GM06990 (cell line): ENCODE results near the gene OXLD1.

Experiments
- DNase-seq: peaks from one replicate; pipeline ENCODE4 v3.0.0-alpha.2; 2011; ENCODE audit not compliant: insufficient read length; ENCODE audit errors: extremely low read depth
- H3K27me3 ChIP-seq: replicated peaks from 2 replicates; pipeline ENCODE4 v1.6.0; 2011; ENCODE audit warnings: low read length; ENCODE audit not compliant: control insufficient read depth, insufficient read depth
- H3K36me3 ChIP-seq: 2 replicates; pipeline ENCODE4 v1.5.1; 2011; ENCODE audit warnings: low read length; ENCODE audit not compliant: control insufficient read depth, insufficient read depth
- H3K4me3 ChIP-seq: replicated peaks from 2 replicates; pipeline ENCODE4 v1.5.1; 2011; ENCODE audit warnings: low read depth, mild to moderate bottlenecking, control low read depth, low read length
- TF ChIP-seq, protein P1 (sequence below): IDR thresholded peaks from 2 replicates; pipeline ENCODE4 v1.5.1; 2011; ENCODE audit warnings: low read length, control low read depth, mild to moderate bottlenecking, inconsistent platforms; ENCODE audit not compliant: insufficient read depth, poor library complexity, severe bottlenecking

The OXLD1 gene

DNA sequence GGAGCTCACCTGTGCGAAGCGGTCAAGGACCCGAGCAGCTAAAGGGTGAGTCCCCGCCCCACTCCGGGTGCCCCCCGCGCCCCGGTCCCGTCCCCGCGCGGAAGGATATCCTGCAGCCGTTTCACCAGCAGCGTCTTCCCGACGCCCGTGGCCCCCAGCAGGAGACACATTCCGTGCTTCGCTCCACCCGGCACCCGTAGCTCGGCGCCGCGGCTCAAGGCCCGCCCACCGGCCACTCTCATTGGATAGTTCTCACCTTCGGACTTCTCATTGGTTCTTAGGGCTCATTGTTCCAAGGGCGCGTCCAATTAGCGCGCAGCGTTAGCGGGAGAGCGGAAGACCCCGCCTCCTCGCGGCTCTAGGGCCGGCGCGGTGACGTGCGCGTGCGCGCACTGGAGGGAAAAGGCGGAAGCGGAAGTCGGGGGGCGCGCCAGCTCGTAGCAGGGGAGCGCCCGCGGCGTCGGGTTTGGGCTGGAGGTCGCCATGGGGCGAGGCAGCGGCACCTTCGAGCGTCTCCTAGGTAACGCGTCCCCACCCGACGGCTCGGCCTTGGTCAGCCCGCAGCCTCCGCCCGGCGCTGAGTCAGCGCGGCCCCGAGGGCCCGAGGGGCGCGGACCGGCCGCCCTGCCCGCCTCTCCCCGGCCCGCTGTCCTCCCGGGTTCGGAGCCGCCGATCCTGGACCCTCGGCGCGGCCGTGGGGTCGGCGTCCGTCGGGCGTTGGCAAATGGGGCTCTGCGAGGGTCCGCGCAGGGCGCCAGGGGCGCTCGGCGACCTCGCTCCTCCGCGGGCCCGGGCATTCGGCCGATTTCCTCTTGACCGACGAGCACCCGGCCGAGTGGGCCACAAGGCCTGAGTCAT, 17.4 kb upstream of the OXLD1 start, which contains the start of the genes ARL16 and HGS:
Gene ARL16, minus strand, starts transcription at position 214 of the 858 bp plus-strand sequence. Its CDS starts 44 bp downstream, at position 170.
Gene HGS, plus strand, starts transcription at position 428 of the 858 bp plus-strand sequence. Its CDS starts 56 bp downstream, at position 484.
- peak; percentile 99 for DNase-seq
- H3K4me3 ChIP-seq, result peak within 1 kb of the TSS; percentile 92
- H3K36me3 ChIP-seq, result peaks cover 30% of the 10 kb centered on the region
- H3K27me3 ChIP-seq, result no peaks in the 10 kb centered on the region
- TF ChIP-seq, protein P1, sequence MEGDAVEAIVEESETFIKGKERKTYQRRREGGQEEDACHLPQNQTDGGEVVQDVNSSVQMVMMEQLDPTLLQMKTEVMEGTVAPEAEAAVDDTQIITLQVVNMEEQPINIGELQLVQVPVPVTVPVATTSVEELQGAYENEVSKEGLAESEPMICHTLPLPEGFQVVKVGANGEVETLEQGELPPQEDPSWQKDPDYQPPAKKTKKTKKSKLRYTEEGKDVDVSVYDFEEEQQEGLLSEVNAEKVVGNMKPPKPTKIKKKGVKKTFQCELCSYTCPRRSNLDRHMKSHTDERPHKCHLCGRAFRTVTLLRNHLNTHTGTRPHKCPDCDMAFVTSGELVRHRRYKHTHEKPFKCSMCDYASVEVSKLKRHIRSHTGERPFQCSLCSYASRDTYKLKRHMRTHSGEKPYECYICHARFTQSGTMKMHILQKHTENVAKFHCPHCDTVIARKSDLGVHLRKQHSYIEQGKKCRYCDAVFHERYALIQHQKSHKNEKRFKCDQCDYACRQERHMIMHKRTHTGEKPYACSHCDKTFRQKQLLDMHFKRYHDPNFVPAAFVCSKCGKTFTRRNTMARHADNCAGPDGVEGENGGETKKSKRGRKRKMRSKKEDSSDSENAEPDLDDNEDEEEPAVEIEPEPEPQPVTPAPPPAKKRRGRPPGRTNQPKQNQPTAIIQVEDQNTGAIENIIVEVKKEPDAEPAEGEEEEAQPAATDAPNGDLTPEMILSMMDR, result no peak

DNA sequence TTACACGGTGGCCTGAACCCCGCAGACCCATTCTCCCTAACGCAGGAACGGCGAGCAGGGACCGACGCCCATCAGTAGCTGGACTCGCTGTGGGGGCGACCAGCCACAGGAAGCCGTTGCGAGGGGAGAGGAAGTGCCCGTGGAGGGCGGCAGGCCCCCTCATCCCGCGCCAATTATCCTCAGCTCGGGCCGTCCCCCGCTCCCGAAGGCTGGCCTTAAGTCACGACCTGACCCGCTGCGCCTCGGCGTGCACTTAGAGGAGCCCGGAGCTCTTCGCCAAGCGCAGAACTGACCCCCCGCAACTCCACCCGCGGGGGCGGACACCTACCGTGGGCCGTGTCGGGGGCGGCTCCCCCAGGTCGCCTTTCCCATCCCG, 16.8 kb upstream of the OXLD1 start:
- no peak for DNase-seq
- TF ChIP-seq, protein P1, result no peak
- peaks cover 24% of the 10 kb centered on the region for H3K36me3 ChIP-seq
- no peaks in the 10 kb centered on the region for H3K27me3 ChIP-seq
- peak overlapping the region; percentile 92 for H3K4me3 ChIP-seq

DNA sequence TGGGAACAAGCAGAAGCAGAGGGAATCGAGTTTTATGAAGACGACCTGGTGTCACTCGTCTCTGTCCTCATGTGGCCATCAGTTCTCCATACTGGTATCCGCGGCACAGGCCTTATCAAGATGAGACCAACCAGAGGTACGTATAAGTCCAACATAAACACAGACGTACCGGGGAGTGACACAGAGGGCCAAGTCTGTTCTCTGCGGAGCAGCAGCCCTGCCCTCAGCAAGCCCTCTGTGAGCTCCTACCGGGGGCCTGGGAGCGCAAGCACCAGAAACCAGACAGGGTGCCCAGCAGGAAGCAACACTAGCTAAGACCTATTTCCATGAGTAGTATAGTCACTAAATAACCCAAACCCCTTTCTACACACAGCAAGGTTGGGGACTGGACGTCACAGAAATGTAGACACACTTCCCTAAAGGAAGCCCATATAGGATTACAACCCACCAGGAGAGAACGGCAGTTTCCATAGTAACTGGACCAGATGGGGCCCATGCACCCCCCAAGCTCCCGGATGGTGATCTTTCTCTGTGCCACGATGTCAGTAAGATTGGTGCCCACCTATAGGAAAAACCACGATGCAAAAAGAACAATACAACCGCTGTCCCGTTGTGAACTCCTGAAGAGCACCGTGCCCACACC, 16.3 kb upstream of the OXLD1 start:
- no peak for DNase-seq
- peaks cover 21% of the 10 kb centered on the region for H3K36me3 ChIP-seq
- H3K4me3 ChIP-seq, result peak overlapping the region; percentile 92
- TF ChIP-seq, protein P1, result no peak
- H3K27me3 ChIP-seq, result no peaks in the 10 kb centered on the region

DNA sequence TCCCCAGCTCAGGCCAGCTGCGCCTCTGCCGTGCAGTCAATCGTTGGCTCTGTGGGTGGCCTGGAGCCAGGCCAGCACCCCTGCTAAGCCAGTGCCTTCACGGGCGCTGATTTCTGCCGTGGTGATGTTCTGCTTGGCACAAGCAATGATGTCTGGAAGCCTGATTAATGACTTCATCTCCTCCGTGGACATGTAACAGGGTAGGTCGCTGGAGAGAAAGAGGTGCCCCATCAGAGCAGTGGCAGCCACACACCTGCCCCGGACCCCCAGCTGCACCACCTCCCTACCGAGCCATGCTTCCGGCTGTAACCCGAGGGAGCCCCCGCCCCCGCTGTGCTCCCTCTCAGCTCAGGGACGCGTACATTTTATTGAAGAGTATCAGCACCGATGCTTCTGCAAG, 15.3 kb upstream of the OXLD1 start:
- DNase-seq, result no peak
- no peak overlapping the region for H3K4me3 ChIP-seq
- TF ChIP-seq, protein P1, result no peak
- peaks cover 12% of the 10 kb centered on the region for H3K36me3 ChIP-seq
- H3K27me3 ChIP-seq, result no peaks in the 10 kb centered on the region

DNA sequence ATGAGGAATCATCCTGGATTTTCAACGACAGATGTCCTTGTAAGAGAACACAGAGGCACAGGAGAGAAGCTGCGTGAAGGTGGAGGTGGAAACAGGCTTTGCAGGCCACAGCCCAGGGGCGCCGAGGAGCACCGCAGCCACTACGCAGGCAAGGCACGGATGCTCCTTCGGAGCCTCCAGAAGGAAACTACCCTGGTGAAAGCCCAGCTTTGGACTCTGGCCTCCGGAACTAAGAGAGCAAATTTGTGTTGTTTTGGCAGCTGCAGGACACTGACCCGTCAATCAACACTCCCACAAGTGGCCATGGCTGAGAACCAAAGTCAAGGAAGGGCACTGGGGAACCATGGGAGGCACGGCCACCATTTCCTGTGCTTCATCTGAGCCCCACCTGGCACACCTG, 13.7 kb upstream of the OXLD1 start:
- H3K36me3 ChIP-seq, result no peaks in the 10 kb centered on the region; the same call in 1 of the 2 replicates

More for the DNA sequence above, 13.7 kb upstream of the OXLD1 start:
- no peak overlapping the region for H3K4me3 ChIP-seq
- DNase-seq, result no peak
- no peaks in the 10 kb centered on the region for H3K27me3 ChIP-seq
- TF ChIP-seq, protein P1, result no peak
